KMS-11 (cell line): Measurements from ENCODE around the gene MUC5AC.
"Not testable (repeated sequence)": the region's sequence is repeated elsewhere in the genome, so short reads cannot be mapped to it uniquely, and the experiment has no call there.

Source experiments
- H2AFZ ChIP-seq: fragments of 200-600 bp; sonication (generic); 2 replicates; pipeline ENCODE4 v1.6.1; 2016; ENCODE audit warnings: antibody characterized with exemption, mixed run types, low read depth
- H3K27ac ChIP-seq: fragments of 200-600 bp; sonication (generic); 2 replicates; pipeline ENCODE4 v1.6.1; 2016; ENCODE audit warnings: mild to moderate bottlenecking, mixed run types
- H3K27me3 ChIP-seq: fragments of 200-600 bp; sonication (generic); 2 replicates; pipeline ENCODE4 v1.6.1; 2017; ENCODE audit warnings: mild to moderate bottlenecking, low read depth, mixed run types, moderate library complexity; ENCODE audit not compliant: insufficient read depth
- H3K36me3 ChIP-seq: fragments of 200-600 bp; sonication (generic); 2 replicates; pipeline ENCODE4 v1.6.1; 2017; ENCODE audit warnings: mild to moderate bottlenecking, mixed run types; ENCODE audit not compliant: insufficient read depth
- H3K4me1 ChIP-seq: fragments of 200-600 bp; sonication (generic); 2 replicates; pipeline ENCODE4 v1.6.1; 2016; ENCODE audit warnings: mild to moderate bottlenecking, low read depth, mixed run types; ENCODE audit not compliant: poor library complexity, severe bottlenecking
- H3K4me2 ChIP-seq: fragments of 200-600 bp; sonication (generic); 2 replicates; pipeline ENCODE4 v1.7.0; 2016; ENCODE audit warnings: mild to moderate bottlenecking, mixed run types
- H3K4me3 ChIP-seq: fragments of 200-600 bp; sonication (generic); IDR thresholded peaks from 2 replicates; pipeline ENCODE4 v1.6.1; 2017; ENCODE audit warnings: low read depth, low read length, mixed read lengths; ENCODE audit not compliant: insufficient read depth
- H3K79me2 ChIP-seq: fragments of 200-600 bp; sonication (generic); 2 replicates; pipeline ENCODE4 v1.6.1; 2016; ENCODE audit warnings: low read depth, mixed run types; ENCODE audit not compliant: insufficient read depth
- H3K9ac ChIP-seq: fragments of 200-600 bp; sonication (generic); 2 replicates; pipeline ENCODE4 v1.6.1; 2016; ENCODE audit warnings: mild to moderate bottlenecking, mixed run types
- H4K20me1 ChIP-seq: fragments of 200-600 bp; sonication (generic); 2 replicates; pipeline ENCODE4 v1.6.1; 2016; ENCODE audit warnings: mild to moderate bottlenecking, mixed run types; ENCODE audit not compliant: insufficient read depth
- CTCF ChIP-seq: fragments of 200-600 bp; sonication (generic); conservative IDR thresholded peaks from 2 replicates; pipeline ENCODE4 v1.6.1; 2017; ENCODE audit warnings: low read depth, mild to moderate bottlenecking, antibody characterized with exemption, low read length, moderate library complexity, mixed read lengths

Gene MUC5AC

DNA sequence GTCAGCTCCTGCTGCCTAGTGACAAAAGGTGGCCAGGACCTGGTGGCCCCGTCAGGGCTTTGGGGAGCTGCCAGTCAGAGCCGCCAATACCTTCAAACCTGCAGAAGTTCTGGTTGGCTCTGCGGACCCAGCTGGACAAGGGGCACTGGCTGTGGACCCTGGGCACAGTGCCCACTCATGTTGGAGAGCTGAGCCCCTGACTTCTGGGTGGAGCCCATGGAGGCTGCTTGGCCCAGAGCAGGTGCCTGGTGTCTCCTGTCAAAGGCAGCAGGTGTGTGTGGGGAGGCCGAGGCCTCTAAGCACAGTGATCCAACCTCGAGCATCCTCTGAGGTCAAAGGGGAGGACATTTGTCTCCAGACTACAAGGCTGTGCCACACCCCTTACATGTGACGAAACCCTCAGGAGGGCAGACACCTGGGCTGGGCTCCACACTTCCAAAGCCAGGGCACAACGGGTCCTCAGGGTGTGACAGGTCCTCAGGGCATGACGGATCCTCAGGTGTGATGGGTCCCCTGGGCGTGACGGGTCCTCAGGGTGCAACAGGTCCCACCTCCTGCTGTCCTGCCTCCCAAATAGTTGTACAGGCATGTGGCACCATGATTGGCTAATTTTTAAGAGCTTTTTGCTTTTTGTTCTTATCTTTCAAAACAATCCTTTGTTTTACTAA lies 46.1 kb upstream of the MUC5AC start:
- Histone ChIP-seq H3K27me3 (peaks cover 49% of the 10 kb centered on the region), H2AFZ (no peak overlapping the region)

DNA sequence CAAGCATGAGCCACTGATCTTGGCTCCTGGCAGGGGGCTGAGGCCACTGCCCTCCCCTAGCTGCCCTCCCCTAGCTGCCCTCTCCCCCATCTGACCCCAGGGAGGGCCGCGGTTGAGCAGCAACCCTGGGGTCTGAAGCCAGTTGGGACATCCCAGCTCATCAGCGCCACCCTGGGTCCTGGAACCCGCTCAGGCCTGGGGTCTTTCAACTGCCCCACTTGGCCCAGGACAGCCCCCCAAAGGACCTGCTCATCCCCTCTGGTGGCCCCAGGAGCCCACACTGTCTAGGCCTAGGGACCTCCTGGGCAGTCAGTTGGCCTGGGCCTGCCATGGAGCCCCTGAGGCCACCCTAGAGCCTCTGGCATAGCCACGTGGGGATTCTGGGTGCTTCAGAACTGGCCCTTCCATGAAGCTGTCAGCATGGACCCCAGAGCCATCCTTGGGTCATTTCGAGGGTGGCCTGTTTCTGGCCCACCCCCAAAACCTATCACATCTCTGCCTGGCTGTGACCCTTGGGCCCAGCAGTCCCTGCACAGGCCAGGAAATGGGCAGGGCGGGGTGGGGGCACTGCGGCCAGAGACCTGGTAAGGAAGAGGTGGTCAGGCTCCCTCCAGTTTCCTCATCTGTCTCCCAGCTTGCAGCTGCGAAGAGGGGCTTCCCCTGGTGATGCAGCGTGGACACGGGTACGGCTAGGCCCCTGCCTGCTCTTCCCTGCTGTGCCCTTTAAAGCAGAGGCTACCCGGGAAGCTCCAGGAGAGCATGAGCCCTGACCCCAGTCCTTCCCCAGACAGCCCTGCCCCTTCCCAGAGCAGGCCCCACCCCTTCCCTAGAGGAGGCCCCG lies 45.2 kb upstream of the MUC5AC start:
- no peaks in the 10 kb centered on the region for H3K4me1 ChIP-seq
- H3K4me2 ChIP-seq = no peak overlapping the region
- H3K9ac ChIP-seq = no peak overlapping the region
- H3K27me3 ChIP-seq = peaks cover 57% of the 10 kb centered on the region
- H3K36me3 ChIP-seq = no peaks in the 10 kb centered on the region
- no peak overlapping the region for H3K4me3 ChIP-seq
- H4K20me1 ChIP-seq = no peaks in the 10 kb centered on the region
- H3K79me2 ChIP-seq = no peaks in the 10 kb centered on the region
- no peak for TF ChIP-seq CTCF
- H3K27ac ChIP-seq = no peak overlapping the region
- no peak overlapping the region for H2AFZ ChIP-seq

More for the DNA sequence above, 46.1 kb upstream of the MUC5AC start:
- Histone ChIP-seq H3K79me2 (no peaks in the 10 kb centered on the region), H3K36me3 (no peaks in the 10 kb centered on the region), H3K4me3 (no peak overlapping the region), H3K27ac (no peak overlapping the region), H3K9ac (no peak overlapping the region), H4K20me1 (no peaks in the 10 kb centered on the region), H3K4me2 (no peak overlapping the region), H3K4me1 (no peaks in the 10 kb centered on the region)
- TF ChIP-seq CTCF = no peak

GRCh38 chr11:1113405-1114201 lies 44.1 kb upstream of the MUC5AC start:
- TF ChIP-seq CTCF = no peak
- Histone ChIP-seq H3K4me1 (no peaks in the 10 kb centered on the region), H4K20me1 (no peaks in the 10 kb centered on the region), H3K27ac (no peak overlapping the region), H3K9ac (no peak overlapping the region), H3K27me3 (peaks cover 57% of the 10 kb centered on the region), H3K4me3 (no peak overlapping the region), H3K4me2 (no peak overlapping the region), H3K79me2 (no peaks in the 10 kb centered on the region), H3K36me3 (no peaks in the 10 kb centered on the region), H2AFZ (no peak overlapping the region)

- H3K36me3 ChIP-seq, H3K27ac ChIP-seq, H2AFZ ChIP-seq, H3K4me1 ChIP-seq, H3K4me2 ChIP-seq, H3K79me2 ChIP-seq, H4K20me1 ChIP-seq, H3K4me3 ChIP-seq, H3K9ac ChIP-seq: not testable (repeated sequence)
- peaks cover 56% of the 10 kb centered on the region for H3K27me3 ChIP-seq
These were observed 42.5 kb upstream of the MUC5AC start for GRCh38 chr11:1115292-1115691.
